Progenitor cell of endocrine pancreas (in vitro differentiated cells): ENCODE measurements around the gene DGUOK. TPM values are rescaled to one million over a fixed set of nuclear protein-coding genes. Genes with fewer than 3 reads are reported as not detected.
A peak's percentile ranks its signal among the peaks of the same experiment; 100 is the strongest.

Experiments
- DNase-seq: peaks from one replicate; pipeline ENCODE4 v3.0.0; 2021; ENCODE audit warnings: low spot score; ENCODE audit not compliant: unreplicated experiment
- H3K27ac Mint-ChIP-seq: 2 replicates; pipeline ENCODE4 v1.8.0; 2021; ENCODE audit warnings: mild to moderate bottlenecking, moderate library complexity, mixed read lengths
- H3K27me3 Mint-ChIP-seq: 2 replicates; pipeline ENCODE4 v1.8.0; 2021; ENCODE audit warnings: mixed read lengths
- H3K36me3 Mint-ChIP-seq: 2 replicates; pipeline ENCODE4 v1.8.0; 2022; ENCODE audit warnings: mixed read lengths; ENCODE audit not compliant: insufficient read depth
- H3K4me1 Mint-ChIP-seq: 2 replicates; pipeline ENCODE4 v1.8.0; 2021; ENCODE audit warnings: low read depth, mixed read lengths
- H3K4me3 Mint-ChIP-seq: 2 replicates; pipeline ENCODE4 v1.8.0; 2021; ENCODE audit warnings: low read depth, mild to moderate bottlenecking, moderate library complexity, mixed read lengths
- H3K9me3 Mint-ChIP-seq: 2 replicates; pipeline ENCODE4 v1.8.0; 2021; ENCODE audit warnings: low read depth, mixed read lengths
- CTCF ChIP-seq: fragments of 200-600 bp; sonication (generic); IDR thresholded peaks from one replicate; pipeline ENCODE4 v1.5.0; 2021; ENCODE audit warnings: antibody characterized with exemption, mild to moderate bottlenecking; ENCODE audit not compliant: unreplicated experiment
- total RNA-seq: library from RNA; stranded (reverse); gene quantifications from 2 replicates; pipeline ENCODE4 v1.2.1, GENCODE V29; 2021

DGUOK gene
- total RNA-seq, 1 donor from 2014 or later: 63.8 TPM

GRCh38 chr2:73979686-73980085, 53.0 kb downstream of the DGUOK start:
- Mint-ChIP-seq H3K36me3 (no peaks in the 10 kb centered on the region), H3K4me3 (no peak overlapping the region)

GRCh38 chr2:73980566-73980965, 53.9 kb downstream of the DGUOK start:
- no peaks in the 10 kb centered on the region for H3K9me3 Mint-ChIP-seq
- H3K4me1 Mint-ChIP-seq: peaks cover 41% of the 10 kb centered on the region
- no peaks in the 10 kb centered on the region for H3K36me3 Mint-ChIP-seq
- peak overlapping the region; percentile 63 for H3K4me3 Mint-ChIP-seq
- H3K27me3 Mint-ChIP-seq: peaks cover 43% of the 10 kb centered on the region
- no peak for DNase-seq
- no peak overlapping the region for H3K27ac Mint-ChIP-seq
- no peak for TF ChIP-seq CTCF

More at GRCh38 chr2:73979686-73980085, 53.0 kb downstream of the DGUOK start:
- Mint-ChIP-seq H3K9me3 (no peaks in the 10 kb centered on the region), H3K27me3 (peaks cover 43% of the 10 kb centered on the region), H3K27ac (no peak overlapping the region), H3K4me1 (peaks cover 41% of the 10 kb centered on the region)
- no peak for TF ChIP-seq CTCF
- no peak for DNase-seq

- no peak for TF ChIP-seq CTCF
- peaks cover 45% of the 10 kb centered on the region for H3K4me1 Mint-ChIP-seq
- H3K4me3 Mint-ChIP-seq: peak overlapping the region; percentile 63
- H3K36me3 Mint-ChIP-seq: no peaks in the 10 kb centered on the region
- DNase-seq: no peak
- H3K27ac Mint-ChIP-seq: peak overlapping the region; percentile 76
- peaks cover 42% of the 10 kb centered on the region for H3K27me3 Mint-ChIP-seq
- no peaks in the 10 kb centered on the region for H3K9me3 Mint-ChIP-seq
Measured at GRCh38 chr2:73981081-73982001, 54.7 kb downstream of the DGUOK start.

- no peak for TF ChIP-seq CTCF
- H3K4me1 Mint-ChIP-seq: peaks cover 51% of the 10 kb centered on the region
- DNase-seq: no peak
- peak overlapping the region; percentile 50 for H3K27ac Mint-ChIP-seq
- no peaks in the 10 kb centered on the region for H3K9me3 Mint-ChIP-seq
- peak overlapping the region; percentile 63 for H3K4me3 Mint-ChIP-seq
- peaks cover 4% of the 10 kb centered on the region for H3K36me3 Mint-ChIP-seq
- H3K27me3 Mint-ChIP-seq: peaks cover 34% of the 10 kb centered on the region
Measured at GRCh38 chr2:73982140-73982617, 55.5 kb downstream of the DGUOK start.

- Mint-ChIP-seq H3K9me3 (no peaks in the 10 kb centered on the region), H3K27ac (peak overlapping the region; percentile 99), H3K4me3 (peak overlapping the region; percentile 81), H3K4me1 (peaks cover 60% of the 10 kb centered on the region), H3K36me3 (peaks cover 6% of the 10 kb centered on the region), H3K27me3 (peaks cover 24% of the 10 kb centered on the region)
- peak; percentile 9 for TF ChIP-seq CTCF
- DNase-seq: peak; percentile 82
Measured at GRCh38 chr2:73983322-73984202, 56.9 kb downstream of the DGUOK start.
